ENCODE data around the gene CCDC127. TPM values are rescaled to one million over a fixed set of nuclear protein-coding genes. Genes with fewer than 3 reads are reported as not detected.
A peak's percentile ranks its signal among the peaks of the same experiment; 100 is the strongest.

The CCDC127 gene
- total RNA-seq, 1 experiment from 2014 or later, result 10.5 TPM

DNA sequence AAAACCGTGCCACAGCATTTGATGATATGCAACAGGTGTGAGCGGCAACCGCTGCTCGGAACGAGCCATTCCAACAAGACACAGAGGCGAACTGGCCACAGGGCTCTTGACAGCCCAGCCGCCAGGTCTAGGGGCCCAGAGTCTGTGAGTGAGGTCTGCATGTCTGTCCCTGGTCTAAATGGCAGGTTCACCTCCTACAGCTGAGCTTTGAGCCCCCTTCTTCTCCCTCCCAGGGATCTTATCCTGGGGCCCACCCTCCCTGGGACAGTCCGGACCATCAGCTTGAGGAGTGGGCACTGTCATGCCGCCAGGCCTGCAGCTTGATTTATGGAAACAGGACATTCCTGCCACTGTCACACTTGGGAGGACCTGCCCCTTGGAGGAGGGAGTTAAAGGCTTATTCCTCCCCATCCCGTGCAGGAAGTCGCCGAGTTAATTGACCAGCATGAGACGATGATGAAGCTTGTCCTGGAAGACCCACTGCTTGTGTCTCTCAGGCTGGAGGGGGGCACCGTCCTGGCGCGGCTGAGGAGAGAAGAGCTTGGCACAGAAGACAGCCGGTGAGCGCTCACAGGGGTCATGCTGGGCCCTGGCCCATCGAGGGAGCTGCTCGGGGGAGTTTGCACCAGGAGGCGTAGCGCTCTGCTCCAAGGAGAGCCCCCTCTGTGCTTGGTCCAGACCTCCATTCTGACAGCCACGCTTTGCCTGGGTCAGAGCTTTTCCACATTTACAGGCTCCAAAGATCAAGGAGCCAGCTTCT lies 62.1 kb downstream of the CCDC127 start:
- Histone ChIP-seq H3K4me1 (no peaks in the 10 kb centered on the region), H3K27me3 (replicated peaks; ENCODE audit: control insufficient read depth, insufficient read depth, low read length) (no peaks in the 10 kb centered on the region), H3K4me3 (ENCODE audit: low read depth, low read length) (no peak overlapping the region), H3K9me3 (no peaks in the 10 kb centered on the region), H3K36me3 (ENCODE audit: control insufficient read depth, insufficient read depth, low read length) (no peaks in the 10 kb centered on the region; the same call in 1 of the 2 replicates)
- Mint-ChIP-seq H3K36me3 (ENCODE audit: insufficient read depth, unreplicated experiment) (peaks cover 32% of the 10 kb centered on the region), H3K9me3 (ENCODE audit: unreplicated experiment) (no peaks in the 10 kb centered on the region), H3K4me1 (ENCODE audit: low read depth, unreplicated experiment) (no peaks in the 10 kb centered on the region), H3K27me3 (ENCODE audit: insufficient read depth, unreplicated experiment) (no peaks in the 10 kb centered on the region), H3K27ac (ENCODE audit: unreplicated experiment) (no peak overlapping the region), H3K4me3 (ENCODE audit: unreplicated experiment) (no peak overlapping the region)
- CTCF ChIA-PET, result no interaction called here
- intact Hi-C loops (cut with micrococcal nuclease; ENCODE audit: unreplicated experiment), result no loop called here
- DNase-seq, result peak in 1 of 2 experiments; percentile 23
- TF ChIP-seq, protein P1, sequence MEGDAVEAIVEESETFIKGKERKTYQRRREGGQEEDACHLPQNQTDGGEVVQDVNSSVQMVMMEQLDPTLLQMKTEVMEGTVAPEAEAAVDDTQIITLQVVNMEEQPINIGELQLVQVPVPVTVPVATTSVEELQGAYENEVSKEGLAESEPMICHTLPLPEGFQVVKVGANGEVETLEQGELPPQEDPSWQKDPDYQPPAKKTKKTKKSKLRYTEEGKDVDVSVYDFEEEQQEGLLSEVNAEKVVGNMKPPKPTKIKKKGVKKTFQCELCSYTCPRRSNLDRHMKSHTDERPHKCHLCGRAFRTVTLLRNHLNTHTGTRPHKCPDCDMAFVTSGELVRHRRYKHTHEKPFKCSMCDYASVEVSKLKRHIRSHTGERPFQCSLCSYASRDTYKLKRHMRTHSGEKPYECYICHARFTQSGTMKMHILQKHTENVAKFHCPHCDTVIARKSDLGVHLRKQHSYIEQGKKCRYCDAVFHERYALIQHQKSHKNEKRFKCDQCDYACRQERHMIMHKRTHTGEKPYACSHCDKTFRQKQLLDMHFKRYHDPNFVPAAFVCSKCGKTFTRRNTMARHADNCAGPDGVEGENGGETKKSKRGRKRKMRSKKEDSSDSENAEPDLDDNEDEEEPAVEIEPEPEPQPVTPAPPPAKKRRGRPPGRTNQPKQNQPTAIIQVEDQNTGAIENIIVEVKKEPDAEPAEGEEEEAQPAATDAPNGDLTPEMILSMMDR (IDR thresholded peaks at IDR 0.05; ENCODE audit: insufficient read depth in 1 of 2, low read depth in 1 of 2, low read length in 1 of 2, severe bottlenecking in 1 of 2, unreplicated experiment in 1 of 2), result no peak
- BruUV-seq (replicated peaks), result no TSS peak
- POLR2A ChIA-PET, result no interaction called here

- ChIA-PET POLR2A (no interaction called here), CTCF (no interaction called here)
- Mint-ChIP-seq H3K4me1 (ENCODE audit: low read depth, unreplicated experiment) (no peaks in the 10 kb centered on the region), H3K4me3 (ENCODE audit: unreplicated experiment) (no peak overlapping the region), H3K36me3 (ENCODE audit: insufficient read depth, unreplicated experiment) (peaks cover 32% of the 10 kb centered on the region), H3K9me3 (ENCODE audit: unreplicated experiment) (no peaks in the 10 kb centered on the region), H3K27me3 (ENCODE audit: insufficient read depth, unreplicated experiment) (no peaks in the 10 kb centered on the region), H3K27ac (ENCODE audit: unreplicated experiment) (no peak overlapping the region)
- TF ChIP-seq, protein P1 (IDR thresholded peaks at IDR 0.05; ENCODE audit: insufficient read depth in 1 of 2, low read depth in 1 of 2, low read length in 1 of 2, severe bottlenecking in 1 of 2, unreplicated experiment in 1 of 2), result no peak
- no peaks in the 10 kb centered on the region for H3K27me3 ChIP-seq (replicated peaks; ENCODE audit: control insufficient read depth, insufficient read depth, low read length)
- no TSS peak for BruUV-seq (replicated peaks)
- no peaks in the 10 kb centered on the region for H3K9me3 ChIP-seq
- intact Hi-C loops (cut with micrococcal nuclease; ENCODE audit: unreplicated experiment), result no loop called here
- H3K36me3 ChIP-seq (ENCODE audit: control insufficient read depth, insufficient read depth, low read length), result no peaks in the 10 kb centered on the region; the same call in 1 of the 2 replicates
- no peak overlapping the region for H3K4me3 ChIP-seq (ENCODE audit: low read depth, low read length)
- no peak for DNase-seq
- no peaks in the 10 kb centered on the region for H3K4me1 ChIP-seq
These were observed 63.1 kb downstream of the CCDC127 start for GRCh38 chr5:154826-155225.

GRCh38 chr5:154236-154635 lies 63.7 kb downstream of the CCDC127 start:
- no peak for DNase-seq
- intact Hi-C loops (cut with micrococcal nuclease; ENCODE audit: unreplicated experiment), result no loop called here
- TF ChIP-seq, protein P1 (IDR thresholded peaks at IDR 0.05; ENCODE audit: insufficient read depth in 1 of 2, low read depth in 1 of 2, low read length in 1 of 2, severe bottlenecking in 1 of 2, unreplicated experiment in 1 of 2), result no peak
- H3K4me3 Mint-ChIP-seq (ENCODE audit: unreplicated experiment), result no peak overlapping the region
- H3K27ac Mint-ChIP-seq (ENCODE audit: unreplicated experiment), result no peak overlapping the region
- H3K4me1 ChIP-seq, result no peaks in the 10 kb centered on the region
- H3K36me3 Mint-ChIP-seq (ENCODE audit: insufficient read depth, unreplicated experiment), result peaks cover 36% of the 10 kb centered on the region
- no peak overlapping the region for H3K4me3 ChIP-seq (ENCODE audit: low read depth, low read length)
- H3K9me3 ChIP-seq, result no peaks in the 10 kb centered on the region
- H3K9me3 Mint-ChIP-seq (ENCODE audit: unreplicated experiment), result no peaks in the 10 kb centered on the region
- H3K36me3 ChIP-seq (ENCODE audit: control insufficient read depth, insufficient read depth, low read length), result no peaks in the 10 kb centered on the region; the same call in 1 of the 2 replicates
- ChIA-PET POLR2A (no interaction called here), CTCF (no interaction called here)
- H3K27me3 Mint-ChIP-seq (ENCODE audit: insufficient read depth, unreplicated experiment), result no peaks in the 10 kb centered on the region
- H3K4me1 Mint-ChIP-seq (ENCODE audit: low read depth, unreplicated experiment), result no peaks in the 10 kb centered on the region
- no peaks in the 10 kb centered on the region for H3K27me3 ChIP-seq (replicated peaks; ENCODE audit: control insufficient read depth, insufficient read depth, low read length)
- no TSS peak for BruUV-seq (replicated peaks)
